ENCODE data around the gene RBX1.

- no peak for TF ChIP-seq ZFP3 (CRISPR knock-in tag; IDR thresholded peaks at IDR 0.05)
- TF ChIP-seq CSRNP3 (CRISPR knock-in tag; IDR thresholded peaks at IDR 0.05): no peak
- TF ChIP-seq ESRRG (CRISPR knock-in tag; IDR thresholded peaks at IDR 0.05): no peak
- no peak for TF ChIP-seq CREB5 (CRISPR knock-in tag; IDR thresholded peaks at IDR 0.05; ENCODE audit: low read depth)
- no peak for TF ChIP-seq PATZ1 (CRISPR knock-in tag; IDR thresholded peaks at IDR 0.05; ENCODE audit: borderline replicate concordance)
- no peak for TF ChIP-seq ZNF70 (CRISPR knock-in tag; IDR thresholded peaks at IDR 0.05)
- TF ChIP-seq RARB (CRISPR knock-in tag; IDR thresholded peaks at IDR 0.05): no peak
These were observed 28.7 kb downstream of the RBX1 start for GRCh38 chr22:40979871-40980270.
